ENCODE results near the gene RNF157.
"Not testable (repeated sequence)": the region's sequence is repeated elsewhere in the genome, so short reads cannot be mapped to it uniquely, and the experiment has no call there.

Gene RNF157

DNA sequence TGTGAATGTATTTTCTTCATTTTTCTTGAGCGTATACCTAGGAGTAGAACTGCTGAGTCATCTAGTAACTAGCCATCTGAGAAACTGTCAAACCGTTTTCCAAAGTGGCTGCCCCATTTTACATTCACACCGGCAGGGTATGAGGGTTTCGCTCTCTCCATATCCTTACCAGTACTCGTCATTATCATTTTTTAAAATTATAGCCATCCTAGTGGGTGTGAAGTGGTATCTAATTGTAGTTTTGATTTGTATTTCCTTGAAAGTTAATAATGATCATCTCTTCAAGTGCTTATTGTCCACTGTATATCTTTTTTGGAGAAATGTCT lies 6.0 kb downstream of the RNF157 start:
- no peak for DNase-seq (ENCODE audit: low read depth)

- DNase-seq (ENCODE audit: low read depth) = no peak
These were observed 6.5 kb downstream of the RNF157 start for GRCh38 chr17:76233588-76234353.

GRCh38 chr17:76232342-76232741 lies 8.0 kb downstream of the RNF157 start:
- no peak for DNase-seq (ENCODE audit: low read depth)

GRCh38 chr17:76226749-76227148 lies 13.5 kb downstream of the RNF157 start:
- DNase-seq (ENCODE audit: low read depth) = not testable (repeated sequence)

DNA sequence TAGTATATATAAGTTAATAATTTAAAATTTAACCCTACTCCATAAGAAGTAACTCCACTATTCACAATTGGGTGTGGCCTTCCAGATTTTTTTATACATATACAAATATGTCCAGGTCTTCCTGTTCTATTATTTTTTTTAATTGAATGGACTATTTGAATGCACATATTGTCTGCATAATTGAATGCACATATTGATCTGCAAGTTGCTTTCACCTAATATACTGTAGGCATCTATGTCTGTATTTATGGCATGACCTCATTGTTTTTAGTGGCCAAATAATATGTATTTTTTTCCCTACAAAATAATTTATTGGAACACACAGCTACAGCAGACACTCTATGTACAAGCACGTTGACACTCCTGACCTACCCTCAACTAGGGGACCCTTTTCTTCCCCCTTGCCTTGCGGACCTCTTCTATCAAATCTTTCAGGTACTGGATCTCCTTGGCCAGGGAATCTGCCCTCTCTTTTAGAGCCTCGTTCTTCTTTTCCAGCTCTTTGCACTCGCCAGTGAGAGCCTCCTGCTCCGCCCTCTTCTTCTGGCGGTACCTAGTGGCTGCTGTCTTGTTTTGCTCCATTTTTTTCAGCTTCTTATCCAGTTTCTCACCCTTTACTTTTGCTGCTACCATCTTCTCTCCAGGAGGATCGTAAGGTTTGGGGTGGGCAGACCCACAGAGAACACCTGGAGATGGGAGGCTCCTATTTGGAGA lies 14.8 kb downstream of the RNF157 start:
- not testable (repeated sequence) for DNase-seq (ENCODE audit: low read depth)

DNA sequence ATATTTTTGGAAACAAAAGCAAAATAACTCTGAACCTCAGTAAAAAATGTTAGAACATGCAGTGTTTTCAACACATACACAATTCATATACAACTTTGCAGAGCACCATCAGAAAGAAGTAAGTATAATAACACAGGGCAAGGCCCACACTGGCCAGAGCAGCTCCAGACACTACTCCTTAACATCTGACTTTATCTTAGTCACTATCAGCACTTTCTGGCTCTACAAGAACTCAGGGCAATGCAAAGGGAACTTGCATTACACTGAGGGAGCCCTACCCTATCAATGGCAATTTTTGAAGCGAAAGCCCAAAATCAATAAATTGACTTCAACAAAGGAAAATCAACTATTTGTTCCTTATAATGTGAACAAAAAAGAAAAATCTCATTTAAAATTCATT lies 16.5 kb downstream of the RNF157 start:
- DNase-seq (ENCODE audit: low read depth) = no peak

- no peak for DNase-seq (ENCODE audit: low read depth)
These were observed 20.5 kb downstream of the RNF157 start for GRCh38 chr17:76219670-76220383.

- DNase-seq (ENCODE audit: low read depth) = no peak
These were observed 23.2 kb downstream of the RNF157 start for GRCh38 chr17:76217081-76217480.

DNA sequence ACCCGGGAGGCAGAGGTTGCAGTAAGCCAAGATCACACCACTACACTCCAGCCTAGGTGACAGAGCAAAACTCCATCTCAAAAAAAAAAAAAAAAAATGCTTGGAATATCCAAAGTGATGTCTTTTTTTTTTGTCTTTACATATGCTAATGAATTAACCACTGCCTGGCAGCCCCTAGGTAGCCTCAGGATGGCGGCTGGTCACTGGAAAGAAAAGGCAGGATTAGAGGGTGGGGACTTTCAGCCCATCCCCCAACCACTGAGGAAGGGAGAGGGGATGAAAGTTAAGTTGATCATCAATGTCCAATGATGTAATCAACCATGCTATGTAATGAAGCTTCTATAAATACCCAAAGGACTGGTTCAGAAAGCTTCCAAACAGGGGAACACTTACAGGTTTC lies 26.8 kb downstream of the RNF157 start:
- DNase-seq (ENCODE audit: low read depth) = no peak

DNA sequence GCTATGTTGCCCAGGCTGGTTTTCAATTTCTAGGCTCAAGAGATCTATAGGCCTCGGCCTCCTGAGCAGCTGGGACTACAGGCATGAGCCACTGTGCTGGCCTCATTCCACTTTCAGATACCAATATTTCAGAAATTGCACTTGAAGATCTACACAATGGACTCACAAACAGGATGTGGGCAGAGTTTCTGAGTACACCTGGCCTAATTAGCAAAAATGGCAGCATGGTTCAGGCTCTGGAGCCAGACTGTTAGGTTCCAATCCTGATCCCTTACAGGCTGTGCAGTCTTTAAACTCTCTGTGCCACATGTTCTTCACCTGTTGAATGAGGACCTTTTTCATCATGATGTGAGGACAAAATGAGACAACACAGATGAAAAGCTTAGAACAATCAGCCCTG lies 32.2 kb downstream of the RNF157 start:
- DNase-seq (ENCODE audit: low read depth) = no peak

GRCh38 chr17:76207275-76208059 lies 32.8 kb downstream of the RNF157 start:
- DNase-seq (ENCODE audit: low read depth) = no peak

GRCh38 chr17:76205542-76206144 lies 34.6 kb downstream of the RNF157 start:
- DNase-seq (ENCODE audit: low read depth) = not testable (repeated sequence)

DNA sequence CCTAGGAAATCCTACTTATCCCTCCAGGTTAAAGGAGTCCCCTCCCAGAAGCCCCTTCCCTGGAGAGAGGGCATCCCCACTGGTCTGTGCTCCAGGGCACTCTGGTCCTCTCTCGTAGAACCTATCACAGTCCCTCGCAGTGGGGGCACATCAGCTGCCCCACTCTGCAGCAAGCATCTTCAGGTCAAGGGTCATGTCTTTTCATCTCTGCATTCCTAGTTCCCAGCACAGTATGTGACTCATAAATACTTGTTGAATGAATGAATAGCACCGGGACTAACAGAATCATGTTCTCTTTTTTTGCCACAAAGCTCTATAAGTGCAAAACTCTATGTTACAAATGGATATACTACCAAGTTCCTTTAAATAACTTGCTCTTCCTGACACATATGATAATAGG lies 36.0 kb downstream of the RNF157 start:
- no peak for DNase-seq (ENCODE audit: low read depth)

DNA sequence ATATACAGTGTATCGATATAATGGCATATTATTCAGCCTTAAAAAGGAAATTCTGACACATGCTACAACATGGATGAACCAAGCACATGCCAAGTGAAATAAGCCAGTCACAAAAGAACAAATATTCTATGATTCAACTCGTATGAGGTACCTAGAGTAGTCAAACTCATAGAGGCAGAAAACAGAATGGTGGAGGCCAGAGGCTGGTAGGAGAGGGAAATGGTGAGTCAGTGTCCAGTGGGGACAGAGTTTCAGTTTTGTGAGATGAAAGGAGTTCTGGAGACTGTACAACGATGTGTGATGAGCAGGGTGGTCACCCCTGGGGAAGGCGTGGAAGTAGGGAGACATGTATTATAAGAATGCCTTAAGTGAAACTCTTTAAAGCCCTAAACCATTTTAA lies 39.9 kb downstream of the RNF157 start:
- DNase-seq (ENCODE audit: low read depth) = no peak

DNA sequence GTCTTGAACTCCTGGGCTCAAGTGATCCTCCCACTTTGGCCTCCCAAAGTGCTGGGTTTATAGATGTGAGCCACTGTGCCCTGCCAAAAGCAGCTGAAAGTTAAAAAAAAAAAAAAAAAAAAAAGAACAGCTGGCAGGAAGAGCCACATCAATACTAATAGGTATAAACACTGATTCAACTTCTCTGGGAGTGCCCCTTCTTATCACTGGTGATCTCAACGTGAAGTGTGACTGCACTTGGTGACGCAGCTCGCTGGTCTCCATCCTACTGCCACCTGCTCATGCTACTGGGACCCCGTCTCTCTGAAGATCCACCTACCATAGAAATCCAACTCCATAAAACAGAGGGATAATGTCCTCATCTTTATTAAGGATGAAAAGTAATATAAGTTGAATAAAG lies 40.8 kb downstream of the RNF157 start:
- DNase-seq (ENCODE audit: low read depth) = peak; percentile 20

- DNase-seq (ENCODE audit: low read depth) = no peak
These were observed 41.6 kb downstream of the RNF157 start for GRCh38 chr17:76198702-76199101.

- no peak for DNase-seq (ENCODE audit: low read depth)
These were observed 42.4 kb downstream of the RNF157 start for GRCh38 chr17:76197911-76198310.

DNA sequence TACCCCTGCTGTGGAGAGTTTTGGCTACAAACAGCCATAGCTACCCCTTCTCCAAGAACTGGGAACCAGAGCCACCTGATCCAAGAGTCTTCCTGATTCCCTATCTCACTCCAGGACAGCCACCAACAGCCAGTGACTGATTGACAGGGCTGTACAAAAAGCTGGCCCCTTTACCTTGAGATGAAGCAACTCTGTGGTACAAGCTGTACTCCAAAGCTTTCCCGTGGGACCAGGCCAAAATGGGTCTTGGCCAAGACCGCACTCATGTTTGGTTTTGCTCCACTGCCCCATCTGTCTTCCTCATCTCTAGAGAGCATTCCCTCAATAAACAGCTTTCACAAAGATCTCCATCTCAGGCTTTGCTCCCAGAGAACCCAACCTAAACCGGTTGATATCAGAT lies 43.6 kb downstream of the RNF157 start:
- no peak for DNase-seq (ENCODE audit: low read depth)

DNA sequence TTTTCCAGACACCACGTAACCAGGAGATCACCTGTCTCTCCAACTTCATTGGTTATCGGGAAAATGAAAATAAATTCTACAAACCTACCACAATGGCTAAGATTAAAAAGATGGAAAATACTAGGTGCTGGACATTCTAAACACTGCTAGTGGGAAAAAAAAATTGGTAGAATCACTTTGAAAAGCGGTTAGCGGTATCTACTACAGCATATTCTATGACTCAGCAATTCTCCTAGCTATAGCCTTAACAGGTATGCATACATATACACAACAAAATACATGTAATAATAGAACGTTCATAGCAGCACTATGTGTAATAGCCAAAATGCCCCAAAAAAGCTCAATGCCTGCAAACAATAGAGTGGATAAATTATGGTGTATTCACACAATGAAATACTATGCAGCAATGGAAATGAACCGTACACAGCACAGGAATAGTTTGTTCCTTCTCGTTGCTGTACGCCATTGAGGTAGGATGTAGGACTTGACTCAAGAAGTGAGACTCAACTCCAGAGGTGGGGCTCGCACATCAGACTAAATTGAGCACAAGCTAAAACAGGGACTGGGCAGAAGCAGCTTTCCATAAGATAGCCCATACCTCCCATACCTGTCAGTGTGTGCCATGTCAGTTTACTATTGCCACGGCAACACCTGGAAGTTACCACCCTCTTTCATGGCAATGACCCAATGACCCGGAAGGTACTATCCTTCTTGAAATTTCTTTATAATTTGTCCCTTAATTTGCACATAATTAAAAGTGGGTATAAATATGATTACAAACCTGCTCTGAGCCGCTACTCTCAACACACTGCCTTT lies 44.8 kb downstream of the RNF157 start:
- no peak for DNase-seq (ENCODE audit: low read depth)

DNA sequence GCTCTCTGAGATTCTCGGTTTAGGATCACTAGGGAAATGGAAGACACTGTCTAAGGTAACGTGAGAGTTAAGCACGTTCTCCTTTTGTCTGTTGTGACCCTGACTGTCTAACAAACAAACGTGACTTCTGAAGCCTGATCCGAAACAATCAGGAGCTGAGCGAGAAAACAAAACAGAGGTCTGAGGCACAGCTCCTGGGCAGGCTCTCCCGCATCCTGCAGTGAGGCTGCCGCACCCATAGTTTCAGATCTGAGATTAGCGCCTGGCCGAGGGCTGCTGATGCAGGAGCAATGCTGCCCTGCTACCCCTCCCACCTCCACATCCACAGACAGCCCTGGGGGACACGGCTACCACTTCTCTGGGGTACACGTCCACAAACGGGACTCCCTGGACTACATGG lies 46.7 kb downstream of the RNF157 start:
- DNase-seq (ENCODE audit: low read depth) = no peak

GRCh38 chr17:76191896-76192295 lies 48.4 kb downstream of the RNF157 start:
- DNase-seq (ENCODE audit: low read depth) = peak; percentile 17

Measured in activated gamma-delta T cell treated with anti-CD3 and anti-CD28 coated beads, Interleukin-2, amount 50 U/mL, for 16 hours (primary cell).